Epithelial cell of prostate (primary cell): ENCODE measurements around the gene PPP6R1.
A peak's percentile ranks its signal among the peaks of the same experiment; 100 is the strongest.

Experiments used
- DNase-seq: peaks from one replicate; pipeline ENCODE4 v3.0.0-alpha.2; 2011; ENCODE audit warnings: low read depth, low spot score
- H3K27ac ChIP-seq: fragments of 450-650 bp; 2 replicates; pipeline ENCODE4 v1.5.1; 2017; ENCODE audit warnings: mild to moderate bottlenecking

PPP6R1 gene

DNA sequence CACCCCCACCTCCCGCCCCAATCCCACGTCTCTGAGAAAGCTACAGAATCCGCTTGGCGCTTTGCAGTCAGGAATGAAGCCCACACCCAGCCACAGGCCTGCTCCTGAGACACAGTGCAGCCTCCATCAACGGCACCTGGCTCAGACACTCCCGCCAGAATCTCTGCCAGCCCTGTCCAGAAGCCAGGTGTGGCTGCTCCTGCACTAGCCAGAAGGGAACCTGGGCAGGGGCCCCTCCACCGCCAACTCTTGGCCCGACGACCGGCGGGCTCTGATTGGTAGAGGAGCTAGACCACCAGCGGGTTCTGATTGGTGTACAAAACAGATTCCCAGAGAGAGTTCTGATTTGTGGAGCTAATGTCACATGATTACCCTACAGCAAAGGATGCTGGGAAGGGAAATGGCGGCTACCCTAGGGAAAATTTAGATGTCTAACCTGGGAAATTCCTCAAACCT, 2.9 kb upstream of the PPP6R1 start:
- no peak for DNase-seq
- H3K27ac ChIP-seq = no peak overlapping the region

DNA sequence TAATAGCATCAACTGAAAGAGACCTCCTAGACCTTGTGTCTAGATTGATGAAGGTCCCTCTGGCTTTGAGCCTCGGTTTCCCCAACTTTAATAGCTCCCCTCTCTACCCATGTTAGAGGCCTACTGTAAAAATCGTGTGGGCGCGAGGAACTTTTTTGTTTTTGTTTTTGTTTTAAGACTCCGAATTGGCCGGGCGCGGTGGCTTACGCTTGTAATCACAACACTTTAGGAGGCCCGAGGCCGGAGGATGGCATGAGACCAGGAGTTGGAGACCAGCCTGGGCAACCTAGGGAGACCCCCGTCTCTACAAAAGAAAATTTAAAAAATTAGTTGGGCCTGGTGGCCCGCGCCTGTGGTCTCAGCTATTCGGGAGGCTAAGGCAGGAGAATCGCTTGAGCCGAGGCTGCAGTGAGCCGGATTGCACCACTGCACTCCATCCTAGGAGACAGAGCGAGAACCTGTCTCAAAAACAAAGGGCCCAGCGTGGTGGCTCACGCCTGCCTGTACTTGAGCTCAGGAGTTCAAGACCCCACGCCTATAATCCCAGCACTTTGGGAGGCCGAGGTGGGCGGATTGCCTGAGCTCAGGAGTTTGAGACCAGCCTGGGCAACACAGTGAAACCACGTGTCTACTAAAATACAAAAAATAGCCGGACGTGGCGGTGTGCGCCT, 858 bp upstream of the PPP6R1 start:
- DNase-seq = no peak
- peak overlapping the region; percentile 93 for H3K27ac ChIP-seq

GRCh38 chr19:55258476-55258827, 365 bp downstream of the PPP6R1 start:
- H3K27ac ChIP-seq = peak overlapping the region; percentile 93
- no peak for DNase-seq

DNA sequence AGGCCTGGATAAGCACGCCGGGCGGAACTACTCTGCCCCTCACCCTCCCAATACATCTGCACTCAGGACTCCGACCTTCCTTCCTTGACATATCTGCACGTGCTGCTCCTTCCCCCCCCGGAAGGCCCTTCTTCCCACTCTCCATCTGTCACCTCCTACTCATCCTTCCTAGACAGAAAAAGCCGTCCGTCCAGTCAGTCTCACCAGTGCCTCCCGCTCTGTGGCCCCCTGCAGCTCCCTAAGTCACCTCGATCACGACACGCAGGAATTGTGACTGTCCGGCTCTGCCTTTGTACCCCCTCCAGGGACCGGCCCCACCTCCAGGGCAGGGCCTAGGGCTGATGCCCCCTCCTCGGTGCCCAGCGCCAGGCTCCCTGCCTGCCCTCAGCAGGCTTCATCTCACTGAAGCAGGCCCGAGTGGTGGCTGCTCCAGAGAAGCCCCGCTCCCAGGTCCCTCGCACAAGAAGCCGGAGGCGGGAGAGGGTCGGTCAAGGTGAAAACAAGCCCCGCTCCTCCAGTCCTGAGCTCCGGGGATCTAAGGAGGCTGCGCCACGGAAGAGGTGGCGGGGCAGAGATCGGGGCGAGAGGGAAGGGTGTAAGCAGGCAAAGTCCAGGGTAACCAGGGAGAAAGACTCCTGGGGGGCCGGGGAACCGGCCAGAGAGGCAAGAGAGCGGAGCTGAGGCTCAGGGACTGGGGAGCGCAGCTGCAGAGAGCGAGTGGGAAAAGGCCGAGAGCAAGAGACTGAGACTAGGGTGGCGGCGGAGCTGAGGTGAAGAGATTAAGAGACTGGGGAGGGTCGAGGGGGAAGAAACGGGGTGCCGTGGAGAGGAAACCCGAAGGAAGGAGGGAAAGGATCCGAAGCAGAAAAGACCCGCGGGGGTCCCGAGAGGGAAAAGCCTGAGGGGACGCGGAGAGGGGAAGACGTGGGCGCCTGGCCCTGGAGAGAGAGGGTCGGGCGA, 1.1 kb downstream of the PPP6R1 start:
- no peak for DNase-seq

GRCh38 chr19:55256562-55257460, 2.0 kb downstream of the PPP6R1 start:
- H3K27ac ChIP-seq = no peak overlapping the region
- DNase-seq = no peak

More for the DNA sequence above, 1.1 kb downstream of the PPP6R1 start:
- peak overlapping the region; percentile 93 for H3K27ac ChIP-seq

GRCh38 chr19:55255618-55256423, 3.0 kb downstream of the PPP6R1 start:
- peak overlapping the region; percentile 11 for H3K27ac ChIP-seq
- peak; percentile 60 for DNase-seq

DNA sequence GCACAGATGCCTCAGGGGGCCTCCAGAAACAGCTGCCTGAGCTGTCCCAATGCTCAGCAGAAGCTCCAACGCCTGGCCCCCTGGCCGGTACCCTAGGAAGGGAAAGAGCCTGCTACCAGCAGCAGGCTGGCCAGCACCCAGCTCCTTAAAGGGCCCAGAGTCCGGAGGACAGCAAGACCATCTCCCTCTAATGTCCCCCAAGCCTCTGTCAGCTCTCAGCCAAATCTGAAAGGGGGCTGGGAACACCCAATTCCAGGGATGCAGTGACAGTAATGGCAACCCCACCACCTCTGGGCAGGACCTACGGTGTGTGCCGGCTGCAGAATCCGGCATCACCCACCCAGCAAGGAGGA, 4.2 kb downstream of the PPP6R1 start:
- no peak for DNase-seq
- no peak overlapping the region for H3K27ac ChIP-seq

- H3K27ac ChIP-seq = no peak overlapping the region
- no peak for DNase-seq
Measured at GRCh38 chr19:55253842-55254624, 4.8 kb downstream of the PPP6R1 start.

- DNase-seq = no peak
- no peak overlapping the region for H3K27ac ChIP-seq
Measured at GRCh38 chr19:55252760-55253663, 5.8 kb downstream of the PPP6R1 start.

DNA sequence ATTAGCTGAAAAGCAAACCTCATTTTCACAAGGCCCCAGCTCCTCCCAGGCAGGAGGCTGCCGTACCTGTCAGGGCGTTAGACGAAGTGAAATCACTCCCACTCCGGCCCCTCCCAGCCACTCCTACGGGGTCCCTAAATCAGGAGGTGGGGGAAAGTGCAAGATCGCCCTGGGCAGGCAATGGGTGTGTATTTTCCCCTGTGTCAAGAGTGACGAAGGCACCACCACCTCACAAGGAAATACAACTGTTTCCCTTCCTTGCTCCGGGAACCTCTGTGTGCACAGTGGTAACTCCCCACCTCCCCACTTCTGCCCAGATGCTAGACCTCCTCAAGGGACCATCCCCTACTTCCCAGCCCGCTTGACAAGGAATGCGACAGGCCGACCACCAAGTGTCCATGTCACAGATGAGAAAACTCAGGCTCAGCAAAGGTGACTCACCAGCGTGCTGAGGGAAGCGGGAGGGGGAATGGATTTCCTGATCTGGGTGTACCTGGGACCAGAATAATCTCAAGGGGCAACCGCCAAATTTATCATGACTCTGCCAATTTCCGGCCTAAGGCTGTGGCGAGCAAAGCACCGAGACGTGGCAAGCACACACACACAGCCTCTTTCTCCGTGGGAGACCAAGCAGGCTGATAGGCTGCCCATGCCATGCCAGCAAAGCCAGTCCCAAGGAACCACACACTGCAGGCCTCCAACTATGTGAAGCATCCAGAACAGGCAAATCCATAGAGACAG, 7.3 kb downstream of the PPP6R1 start:
- no peak overlapping the region for H3K27ac ChIP-seq
- DNase-seq = no peak

GRCh38 chr19:55250262-55251036, 8.4 kb downstream of the PPP6R1 start:
- DNase-seq = no peak
- H3K27ac ChIP-seq = no peak overlapping the region

GRCh38 chr19:55249841-55250240, 9.0 kb downstream of the PPP6R1 start:
- no peak for DNase-seq
- no peak overlapping the region for H3K27ac ChIP-seq

DNA sequence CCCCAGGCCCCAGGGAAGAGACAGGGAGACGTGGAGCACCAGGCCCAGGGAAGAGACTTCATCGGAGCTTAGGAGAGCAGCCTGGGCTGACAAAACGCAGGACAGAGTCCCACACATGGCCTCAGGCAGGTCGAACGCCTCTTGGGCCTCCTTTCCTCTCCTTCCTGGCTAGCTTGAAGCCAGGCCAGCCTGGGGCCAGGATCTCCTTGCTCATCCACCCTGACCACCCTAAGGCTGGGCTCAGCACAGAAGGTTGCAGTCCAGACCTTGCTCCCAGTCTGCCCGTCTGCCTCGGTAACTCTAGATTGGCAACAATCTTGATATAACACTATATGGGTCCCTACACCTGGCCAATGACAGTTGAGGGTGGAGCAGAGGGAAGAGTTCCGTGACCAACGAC, 10.1 kb downstream of the PPP6R1 start:
- no peak overlapping the region for H3K27ac ChIP-seq
- no peak for DNase-seq

DNA sequence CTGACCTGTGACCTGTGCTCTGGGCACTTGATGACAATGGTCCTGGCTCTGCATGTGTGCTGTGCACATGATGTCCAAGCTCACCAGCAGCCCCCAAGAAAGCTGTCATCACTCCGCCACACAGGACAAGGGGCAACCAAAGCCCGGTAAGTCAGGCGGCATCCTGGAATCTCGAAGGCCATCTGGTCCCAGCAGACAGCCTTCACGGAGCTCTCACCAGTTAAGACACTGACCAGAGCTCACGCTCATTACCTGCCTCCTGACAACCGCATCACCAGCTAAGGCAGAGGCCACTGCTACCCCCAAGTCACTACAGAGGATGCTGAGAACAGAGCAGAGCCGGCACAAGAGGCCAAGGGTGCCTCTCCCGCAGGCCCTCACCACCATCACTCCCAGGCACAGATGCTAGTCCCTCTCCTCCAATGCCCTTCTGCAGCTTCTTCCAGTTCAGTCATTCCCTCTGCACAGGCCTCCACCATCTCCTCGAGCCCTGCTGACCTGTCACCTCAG, 10.6 kb downstream of the PPP6R1 start:
- DNase-seq = no peak
- H3K27ac ChIP-seq = no peak overlapping the region

GRCh38 chr19:55247621-55248099, 11.2 kb downstream of the PPP6R1 start:
- DNase-seq = peak; percentile 53
- no peak overlapping the region for H3K27ac ChIP-seq
